ENCODE data around the gene NFATC2IP. TPM values are rescaled to one million over a fixed set of nuclear protein-coding genes. Genes with fewer than 3 reads are reported as not detected.

NFATC2IP gene
- total and polyA plus RNA-seq, 2 of the 4 experiments (the other 2 are of a cell fraction), result 10.0 to 29.1 TPM

GRCh38 chr16:28974437-28975157 lies 23.9 kb downstream of the NFATC2IP start, which contains the start of gene SPNS1:
TSS of gene SPNS1 (plus strand) at chr16:28974778. CDS start at chr16:28975152, 374 bp downstream.
- peaks cover 17 to 41% of the 10 kb centered on the region in 2 experiments for H3K79me1 ChIP-seq (ENCODE audit: low read depth in 1 of 2, low read length in 2 of 2)
- H2BK120ac ChIP-seq (ENCODE audit: low read depth, low read length), result peak within 1 kb of the TSS; percentile 11
- H4K5ac ChIP-seq (ENCODE audit: low read depth, low read length), result peak within 1 kb of the TSS; percentile 66
- no peaks in the 10 kb centered on the region for H3K9me3 ChIP-seq (ENCODE audit: control insufficient read depth, insufficient read depth, low read length)
- no peak within 1 kb of the TSS for H2BK20ac ChIP-seq (ENCODE audit: low read depth, low read length)
- H3K4me1 ChIP-seq (ENCODE audit: control insufficient read depth, insufficient read depth, low read length), result no peaks in the 10 kb centered on the region
- TSS peak; percentile 71 for BruUV-seq (replicated peaks)
- peak within 1 kb of the TSS; percentile 79 for H3K4ac ChIP-seq (ENCODE audit: low read depth, low read length)
- H3K9ac ChIP-seq (ENCODE audit: low read depth, low read length), result peak within 1 kb of the TSS; percentile 85
- 0 out of 3 replicates have a peak within 1 kb of the TSS, but pooled peaks have one; percentile 8 for H2BK15ac ChIP-seq (ENCODE audit: low read depth, low read length)
- H2BK5ac ChIP-seq (ENCODE audit: low read depth, low read length, poor library complexity, severe bottlenecking), result peak within 1 kb of the TSS; percentile 18
- ChIA-PET POLR2A (ENCODE audit: unreplicated experiment) (no interaction called here), CTCF (interaction anchor here (0.6 kb wide), 1 partner anchor 160 kb away, joined by 3 read pairs; no protein-coding TSS in a partner anchor)
- H3K56ac ChIP-seq (ENCODE audit: extremely low read depth, insufficient read depth, low read length), result peak within 1 kb of the TSS; percentile 77
- H4K8ac ChIP-seq (ENCODE audit: low read depth in 2 of 2, low read length in 2 of 2), result peak within 1 kb of the TSS; percentile 88 to 97
- H3K27ac ChIP-seq (ENCODE audit: insufficient read depth, low read length), result peak within 1 kb of the TSS; percentile 76
- 0 out of 2 replicates have a peak, but pooled peaks cover 3% of the 10 kb centered on the region for H4K20me1 ChIP-seq (ENCODE audit: insufficient read depth, low read length)
- peak within 1 kb of the TSS; percentile 72 for H4K91ac ChIP-seq (ENCODE audit: insufficient read depth, low read depth, low read length)
- H3K36me3 ChIP-seq (ENCODE audit: control insufficient read depth, insufficient read depth, low read length), result peaks cover 12% of the 10 kb centered on the region
- peak within 1 kb of the TSS; percentile 75 for H3K4me3 ChIP-seq (ENCODE audit: insufficient read depth, low read depth, low read length)
- peak within 1 kb of the TSS; percentile 94 for H3K4me2 ChIP-seq (ENCODE audit: low read depth, low read length)
- 0% methylated on average over 33 of the region's 60 CpGs; no CpG with 5 or more reads in 1 of the 2 experiments for WGBS, 2 experiments (ENCODE audit: extremely low coverage in 2 of 2, insufficient read length in 1 of 2)
- dilution Hi-C loops (cut with HindIII; ENCODE audit: low sequenced_read_pairs, unreplicated experiment), result no loop called here
- H3K18ac ChIP-seq (ENCODE audit: low read depth, low read length), result peak within 1 kb of the TSS; percentile 30; the same call in 1 of the 2 replicates
- in situ Hi-C loops (cut with MboI; ENCODE audit: low sequenced_read_pairs), result loop anchor here (25.0 kb wide), 1 partner anchor 288 kb away; no protein-coding TSS in a partner anchor
- peak within 1 kb of the TSS; percentile 66; the same call in 1 of the 2 replicates for H3K23ac ChIP-seq (ENCODE audit: low read depth, low read length)
- H3K9me1 ChIP-seq (ENCODE audit: insufficient read depth, low read length), result peaks cover 7% of the 10 kb centered on the region
- peak within 1 kb of the TSS; percentile 84 for H2AK9ac ChIP-seq (replicated peaks; ENCODE audit: low read depth, low read length, poor library complexity)
- DNase-seq (peak; percentile 97), ATAC-seq (ENCODE audit: low read depth) (peak; percentile 88)
- intact Hi-C loops (cut with micrococcal nuclease), result loop anchor here (5.0 to 10.0 kb wide), 3 partner anchors 98 to 750 kb away; no protein-coding TSS in a partner anchor
- peak within 1 kb of the TSS; percentile 77 for H3K14ac ChIP-seq (replicated peaks; ENCODE audit: low read depth, low read length)
- no peaks in the 10 kb centered on the region for H3K27me3 ChIP-seq (ENCODE audit: control insufficient read depth, insufficient read depth, low read length)
- peak within 1 kb of the TSS; percentile 87 for H2AK5ac ChIP-seq (ENCODE audit: low read depth, low read length)
- H2AFZ ChIP-seq (replicated peaks; ENCODE audit: low read length, poor library complexity), result peak within 1 kb of the TSS; percentile 100
- peak; percentile 82; the same call in 1 of the 2 replicates for TF ChIP-seq POLR2A (IDR thresholded peaks at IDR 0.05; ENCODE audit: low read depth, low read length)
- TF ChIP-seq, protein P1, sequence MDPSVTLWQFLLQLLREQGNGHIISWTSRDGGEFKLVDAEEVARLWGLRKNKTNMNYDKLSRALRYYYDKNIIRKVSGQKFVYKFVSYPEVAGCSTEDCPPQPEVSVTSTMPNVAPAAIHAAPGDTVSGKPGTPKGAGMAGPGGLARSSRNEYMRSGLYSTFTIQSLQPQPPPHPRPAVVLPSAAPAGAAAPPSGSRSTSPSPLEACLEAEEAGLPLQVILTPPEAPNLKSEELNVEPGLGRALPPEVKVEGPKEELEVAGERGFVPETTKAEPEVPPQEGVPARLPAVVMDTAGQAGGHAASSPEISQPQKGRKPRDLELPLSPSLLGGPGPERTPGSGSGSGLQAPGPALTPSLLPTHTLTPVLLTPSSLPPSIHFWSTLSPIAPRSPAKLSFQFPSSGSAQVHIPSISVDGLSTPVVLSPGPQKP (IDR thresholded peaks at IDR 0.05; ENCODE audit: borderline replicate concordance, low read depth, low read length), result no peak
- peak; percentile 69; the same call in 1 of the 2 replicates for TF ChIP-seq MAZ (IDR thresholded peaks at IDR 0.05; ENCODE audit: borderline replicate concordance, low read depth, low read length)
- TF ChIP-seq RAD21 (IDR thresholded peaks at IDR 0.05; ENCODE audit: low read length), result no peak; the same call in 1 of the 2 replicates
- TF ChIP-seq RFX5 (IDR thresholded peaks at IDR 0.05; ENCODE audit: low read depth, low read length), result no peak
- no peak for TF ChIP-seq RCOR1 (IDR thresholded peaks at IDR 0.05; ENCODE audit: insufficient replicate concordance, low read length)
- peak; percentile 100 for TF ChIP-seq USF2 (IDR thresholded peaks at IDR 0.05; ENCODE audit: low read depth, low read length)
- no peak for TF ChIP-seq SMC3 (IDR thresholded peaks at IDR 0.05; ENCODE audit: low read depth, low read length)
- no peak for TF ChIP-seq NFE2L2 (IDR thresholded peaks at IDR 0.05; ENCODE audit: low read depth, low read length)
- TF ChIP-seq CHD1 (IDR thresholded peaks at IDR 0.05; ENCODE audit: low read depth, low read length), result no peak; the same call in 1 of the 2 replicates
- TF ChIP-seq MXI1 (IDR thresholded peaks at IDR 0.05; ENCODE audit: borderline replicate concordance, low read depth, low read length), result peak; percentile 84
- no peak for TF ChIP-seq CTCF (conservative IDR thresholded peaks at IDR 0.05; ENCODE audit: low read depth, low read length)
- TF ChIP-seq CEBPB (IDR thresholded peaks at IDR 0.05; ENCODE audit: low read depth, low read length), result 0 out of 2 replicates have a peak, but pooled peaks have one; percentile 12
